ENCODE results near the gene RORC. TPM values are rescaled to one million over a fixed set of nuclear protein-coding genes. Genes with fewer than 3 reads are reported as not detected.

RORC gene
- total RNA-seq, 1 donor = not detected

DNA sequence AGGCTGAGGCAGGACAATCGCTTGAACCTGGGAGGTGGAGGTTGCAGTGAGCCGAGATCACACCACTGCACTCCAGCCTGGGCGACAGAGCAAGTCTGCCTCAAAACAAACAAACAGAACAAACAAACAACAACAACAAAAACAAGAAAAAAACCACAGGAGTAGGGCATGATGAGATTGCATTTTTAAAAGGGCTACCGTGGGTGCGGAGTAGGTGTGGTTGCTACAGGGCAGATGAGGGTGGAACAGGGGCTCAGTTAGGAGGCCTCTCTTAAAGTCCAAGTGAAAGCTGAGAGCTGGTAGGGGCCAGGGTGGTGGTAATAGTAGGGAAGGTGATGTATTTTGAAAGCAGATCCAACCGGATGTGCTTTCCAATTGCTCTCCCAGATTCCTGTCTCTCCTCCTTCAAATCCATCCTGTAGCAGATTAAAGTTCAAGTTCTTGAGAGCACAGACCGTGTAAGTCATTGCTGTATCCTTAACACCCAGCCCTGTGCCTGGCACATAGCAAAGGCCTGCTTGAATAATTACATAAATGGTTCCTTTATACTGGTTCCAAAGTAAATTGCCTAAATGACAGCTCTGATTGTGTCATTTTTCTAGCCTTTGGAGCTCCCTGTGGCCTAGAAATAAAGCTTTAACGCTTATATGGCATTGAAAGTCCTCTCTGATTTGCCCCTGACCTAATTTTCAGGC is 22.2 kb downstream of the RORC start:
- H3K4me3 ChIP-seq (ENCODE audit: low read depth, low read length) = no peak overlapping the region
- TF ChIP-seq, protein P1, sequence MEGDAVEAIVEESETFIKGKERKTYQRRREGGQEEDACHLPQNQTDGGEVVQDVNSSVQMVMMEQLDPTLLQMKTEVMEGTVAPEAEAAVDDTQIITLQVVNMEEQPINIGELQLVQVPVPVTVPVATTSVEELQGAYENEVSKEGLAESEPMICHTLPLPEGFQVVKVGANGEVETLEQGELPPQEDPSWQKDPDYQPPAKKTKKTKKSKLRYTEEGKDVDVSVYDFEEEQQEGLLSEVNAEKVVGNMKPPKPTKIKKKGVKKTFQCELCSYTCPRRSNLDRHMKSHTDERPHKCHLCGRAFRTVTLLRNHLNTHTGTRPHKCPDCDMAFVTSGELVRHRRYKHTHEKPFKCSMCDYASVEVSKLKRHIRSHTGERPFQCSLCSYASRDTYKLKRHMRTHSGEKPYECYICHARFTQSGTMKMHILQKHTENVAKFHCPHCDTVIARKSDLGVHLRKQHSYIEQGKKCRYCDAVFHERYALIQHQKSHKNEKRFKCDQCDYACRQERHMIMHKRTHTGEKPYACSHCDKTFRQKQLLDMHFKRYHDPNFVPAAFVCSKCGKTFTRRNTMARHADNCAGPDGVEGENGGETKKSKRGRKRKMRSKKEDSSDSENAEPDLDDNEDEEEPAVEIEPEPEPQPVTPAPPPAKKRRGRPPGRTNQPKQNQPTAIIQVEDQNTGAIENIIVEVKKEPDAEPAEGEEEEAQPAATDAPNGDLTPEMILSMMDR (IDR thresholded peaks at IDR 0.05; ENCODE audit: insufficient read depth, low read depth, low read length) = no peak
- DNase-seq (ENCODE audit: low read depth) = no peak

DNA sequence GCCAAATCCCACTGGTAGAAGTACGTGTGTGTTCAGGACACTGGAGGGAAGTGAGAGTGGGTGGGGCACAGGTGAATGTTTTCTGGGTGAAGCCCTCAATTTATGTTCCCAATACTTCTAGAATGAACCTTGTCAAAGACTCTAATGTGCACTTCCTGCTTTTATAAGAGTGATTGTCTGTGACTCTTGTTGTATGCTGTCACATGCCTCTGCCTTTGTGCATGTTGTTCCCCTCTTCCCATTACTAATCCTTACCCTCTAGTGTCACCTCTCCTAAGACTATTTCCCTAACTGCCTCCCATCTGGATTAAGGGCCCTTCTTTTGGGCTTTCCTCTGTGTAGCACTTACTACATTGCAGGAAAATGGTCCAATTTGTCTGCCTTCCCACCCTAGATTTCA is 23.8 kb downstream of the RORC start:
- no peak for DNase-seq (ENCODE audit: low read depth)
- no peak overlapping the region for H3K4me3 ChIP-seq (ENCODE audit: low read depth, low read length)
- TF ChIP-seq, protein P1 (IDR thresholded peaks at IDR 0.05; ENCODE audit: insufficient read depth, low read depth, low read length) = no peak

DNA sequence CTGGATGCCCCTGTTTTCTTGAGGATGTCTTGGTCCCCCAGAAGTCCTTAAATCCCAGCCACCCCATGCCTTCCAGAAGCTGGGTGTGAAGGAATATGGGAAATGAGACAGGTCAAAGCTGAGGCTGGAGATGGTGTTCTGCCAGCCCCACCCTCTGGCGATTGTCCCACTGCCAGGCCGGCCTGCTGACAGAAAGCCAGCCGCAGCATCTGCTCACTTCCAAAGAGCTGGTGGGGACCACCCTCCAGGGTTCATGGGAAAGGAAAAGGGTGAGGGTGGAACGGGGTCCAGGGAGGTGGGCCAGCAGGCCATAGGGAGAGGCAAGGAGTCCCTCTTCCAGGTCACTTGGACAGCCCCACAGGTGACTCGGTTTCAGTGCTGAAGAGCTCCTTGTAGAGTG is 24.5 kb downstream of the RORC start:
- TF ChIP-seq, protein P1 (IDR thresholded peaks at IDR 0.05; ENCODE audit: insufficient read depth, low read depth, low read length) = no peak
- no peak for DNase-seq (ENCODE audit: low read depth)
- no peak overlapping the region for H3K4me3 ChIP-seq (ENCODE audit: low read depth, low read length)

DNA sequence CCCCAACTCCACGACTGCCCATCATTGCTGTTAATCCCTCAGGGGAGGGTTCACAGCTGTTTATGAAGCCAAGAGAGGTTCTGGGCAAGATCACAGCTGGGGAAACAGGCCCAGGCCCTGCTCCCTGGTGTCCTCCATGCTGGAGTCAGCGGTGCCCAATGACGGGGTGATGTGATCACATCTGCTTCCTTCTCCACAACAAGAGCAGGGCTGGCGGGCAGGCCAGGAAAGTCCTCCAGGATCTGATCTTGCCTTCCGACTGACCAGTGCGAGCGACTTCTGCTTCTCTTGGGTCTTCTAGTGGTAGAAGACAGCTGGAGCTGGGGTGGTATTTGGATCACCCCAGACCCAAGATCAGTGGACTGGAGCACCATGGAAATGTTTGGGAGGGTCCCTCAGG is 25.4 kb downstream of the RORC start:
- DNase-seq (ENCODE audit: low read depth) = no peak
- H3K4me3 ChIP-seq (ENCODE audit: low read depth, low read length) = no peak overlapping the region
- TF ChIP-seq, protein P1 (IDR thresholded peaks at IDR 0.05; ENCODE audit: insufficient read depth, low read depth, low read length) = no peak

DNA sequence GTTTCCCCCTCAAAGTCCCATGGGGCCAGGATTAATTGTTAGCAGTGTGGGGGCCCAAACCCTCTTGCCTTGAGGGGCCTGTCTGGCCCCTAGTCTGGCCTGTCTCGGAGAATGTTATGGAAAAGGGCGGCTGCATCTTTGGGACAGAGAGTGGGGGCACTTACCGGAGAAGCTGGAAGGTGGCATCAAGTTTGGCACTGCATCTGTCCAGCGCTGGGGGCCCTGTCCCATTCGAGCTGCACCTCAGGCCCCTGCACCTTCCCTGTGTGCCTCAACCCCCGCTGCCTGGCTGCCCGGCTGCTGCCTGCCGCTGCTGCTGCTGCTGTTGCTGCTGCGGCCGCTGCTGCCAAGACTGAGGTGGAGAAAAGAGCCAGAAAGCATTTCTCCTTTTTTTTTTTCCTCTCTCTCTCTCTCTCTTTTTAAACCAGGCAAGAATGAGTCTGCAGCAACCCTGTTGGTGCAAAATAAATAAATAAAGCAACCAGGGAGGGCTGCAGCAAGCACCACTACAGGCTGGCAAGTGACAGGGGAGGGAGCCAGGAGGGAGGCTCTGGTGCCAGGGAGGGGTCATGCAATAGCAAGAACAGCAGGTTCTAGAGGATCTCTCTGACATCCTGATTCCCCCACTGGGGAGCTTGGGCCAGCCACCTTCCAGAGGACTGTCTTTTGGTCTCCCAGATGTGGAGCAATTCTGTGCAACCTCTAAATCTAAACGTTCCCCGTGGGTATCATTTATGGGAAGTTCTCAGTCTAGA is 26.4 kb downstream of the RORC start, which contains the start of gene LINGO4:
TSS of gene LINGO4 (minus strand) at position 354 of the 755 bp plus-strand sequence. CDS start 2,715 bp downstream, outside the sequence.
- H3K4me3 ChIP-seq (ENCODE audit: low read depth, low read length) = no peak within 1 kb of the TSS
- DNase-seq (ENCODE audit: low read depth) = no peak
- TF ChIP-seq, protein P1 (IDR thresholded peaks at IDR 0.05; ENCODE audit: insufficient read depth, low read depth, low read length) = no peak

DNA sequence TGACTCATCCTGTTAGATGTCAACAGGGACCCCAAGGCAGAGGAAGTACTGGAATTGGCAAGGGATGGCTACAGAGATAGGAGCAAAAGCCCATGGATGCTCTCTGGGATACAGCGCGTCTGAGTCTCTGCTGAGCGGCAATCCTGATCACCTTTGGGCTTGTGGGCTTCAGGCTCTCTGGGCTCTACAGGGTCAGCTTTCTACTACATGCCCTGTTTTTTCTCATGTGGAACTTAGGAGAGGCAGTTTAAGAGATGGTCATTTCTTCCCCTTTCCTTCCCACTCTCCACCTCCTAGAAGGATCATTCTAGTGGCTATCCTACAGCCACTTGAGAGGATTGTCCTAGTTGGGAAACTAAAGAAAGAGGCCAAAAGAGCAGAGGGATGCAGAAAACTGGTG is 27.7 kb downstream of the RORC start:
- no peak for DNase-seq (ENCODE audit: low read depth)
- no peak overlapping the region for H3K4me3 ChIP-seq (ENCODE audit: low read depth, low read length)
- TF ChIP-seq, protein P1 (IDR thresholded peaks at IDR 0.05; ENCODE audit: insufficient read depth, low read depth, low read length) = no peak
